Right lobe of liver (tissue), 4 donors: Measurements from ENCODE around the gene LGALS9.

ENCODE experiments used
- CTCF ChIP-seq, 4 donors: fragments of 200-600 bp in 3 of 4; fragments of 450-650 bp in 1 of 4; IDR thresholded peaks; one replicate each; pipeline versions ENCODE4 v1.5.1 to v1.8.0; 2016 to 2022; ENCODE audit warnings: antibody characterized with exemption in 4 of 4, mild to moderate bottlenecking in 2 of 4
- POLR2A ChIP-seq: fragments of 450-650 bp; IDR thresholded peaks from one replicate; pipeline ENCODE4 v1.6.1; 2017; ENCODE audit warnings: antibody characterized with exemption, mild to moderate bottlenecking
- donor health status: DM: no; HTN: no; CAD: no.
- donor health status: DM: no; HTN: no; CAD: no.
- donor health status: DM: no; HTN: yes; CAD: no.

DNA sequence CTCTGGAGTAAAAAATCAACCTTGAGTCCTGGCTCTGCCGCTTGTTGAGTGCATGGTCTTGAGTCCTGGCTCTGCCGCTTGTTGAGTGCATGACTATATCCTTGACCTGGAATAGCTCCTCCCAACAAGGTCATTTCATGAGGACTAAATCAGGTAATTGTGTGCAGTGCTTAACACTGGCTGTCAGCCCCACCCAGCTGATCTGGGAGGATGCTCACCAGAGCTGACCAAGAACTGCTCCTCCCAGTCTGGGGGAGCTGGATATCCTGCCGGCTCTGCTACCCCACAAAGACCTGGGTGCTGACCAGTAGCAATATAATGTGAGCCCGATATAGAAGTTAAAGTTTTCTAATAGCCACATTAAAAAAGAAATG, 20.7 kb upstream of the LGALS9 start:
- TF ChIP-seq CTCF (IDR thresholded peaks at IDR 0.05): no peak
- no peak for TF ChIP-seq POLR2A
